SJCRH30 (cell line): ENCODE data around the gene ERLIN1. TPM values are rescaled to one million over a fixed set of nuclear protein-coding genes. Genes with fewer than 3 reads are reported as not detected.

ENCODE experiments used
- DNase-seq, 2 experiments: peaks; one replicate each; pipeline ENCODE4 v3.0.0-alpha.2; 2015 to 2020
- H3K27ac ChIP-seq: fragments of 250-450 bp; sonication (Bioruptor Pico); 2 replicates; pipeline ENCODE4 v1.5.1; 2020; ENCODE audit warnings: mild to moderate bottlenecking, moderate library complexity
- H3K27me3 ChIP-seq: fragments of 250-450 bp; sonication (Bioruptor Pico); 2 replicates; pipeline ENCODE4 v1.5.1; 2020; ENCODE audit warnings: mild to moderate bottlenecking, moderate library complexity
- H3K36me3 ChIP-seq: fragments of 250-450 bp; sonication (Bioruptor Pico); 2 replicates; pipeline ENCODE4 v1.5.1; 2020; ENCODE audit warnings: mild to moderate bottlenecking, moderate library complexity
- H3K4me1 ChIP-seq: fragments of 250-450 bp; sonication (Bioruptor Pico); 2 replicates; pipeline ENCODE4 v1.5.1; 2020; ENCODE audit warnings: mild to moderate bottlenecking, moderate library complexity
- H3K4me3 ChIP-seq: fragments of 250-450 bp; sonication (Bioruptor Pico); 2 replicates; pipeline ENCODE4 v1.5.1; 2020; ENCODE audit warnings: mild to moderate bottlenecking, moderate library complexity
- H3K9me3 ChIP-seq: fragments of 250-450 bp; sonication (Bioruptor Pico); replicated peaks from 2 replicates; pipeline ENCODE4 v1.5.1; 2020; ENCODE audit warnings: mild to moderate bottlenecking, moderate library complexity
- total RNA-seq: library from RNA; depleted of rRNA; stranded (reverse); fragments of >200 nt; shearing (Covaris generic); gene quantifications from 2 replicates; pipeline ENCODE4 v1.2.3, GENCODE V29; 2014; rRNA removed

Gene ERLIN1
- total RNA-seq, 1 experiment from 2014 or later: 43.2 TPM

- Histone ChIP-seq H3K4me1 (no peaks in the 10 kb centered on the region), H3K9me3 (no peaks in the 10 kb centered on the region), H3K27ac (no peak overlapping the region), H3K4me3 (no peak overlapping the region), H3K27me3 (no peaks in the 10 kb centered on the region), H3K36me3 (no peaks in the 10 kb centered on the region)
- DNase-seq: no peak
Observed at GRCh38 chr10:100101192-100102076, 84.4 kb downstream of the ERLIN1 start.

- peak; percentile 21 to 65 for DNase-seq
- Histone ChIP-seq H3K36me3 (no peaks in the 10 kb centered on the region), H3K9me3 (no peaks in the 10 kb centered on the region)
Observed at GRCh38 chr10:100100651-100101184, 85.1 kb downstream of the ERLIN1 start.

More at GRCh38 chr10:100100651-100101184, 85.1 kb downstream of the ERLIN1 start:
- Histone ChIP-seq H3K27ac (no peak overlapping the region), H3K4me1 (no peaks in the 10 kb centered on the region), H3K27me3 (no peaks in the 10 kb centered on the region), H3K4me3 (no peak overlapping the region)

Other genes with a start within 250 kb of the ERLIN1 start
- gene DNMBP, start 176.1 kb downstream of the ERLIN1 start, total RNA-seq: 6.4 and 6.9 TPM in 2 replicates
- gene CPN1, start 104.2 kb downstream of the ERLIN1 start, total RNA-seq: not detected in 2 replicates
- gene CHUK, start 43.6 kb upstream of the ERLIN1 start, total RNA-seq: 19.2 and 21.7 TPM in 2 replicates
- 51.7 and 57.2 TPM in 2 replicates for gene CWF19L1, start 81.6 kb upstream of the ERLIN1 start, total RNA-seq
- gene BLOC1S2, start 100.7 kb upstream of the ERLIN1 start, total RNA-seq: 55.5 and 59.7 TPM in 2 replicates
- not detected in 2 replicates for gene PKD2L1, start 144.2 kb upstream of the ERLIN1 start, total RNA-seq
- gene SCD, start 161.2 kb upstream of the ERLIN1 start, total RNA-seq: 421 and 427 TPM in 2 replicates